Occipital lobe (tissue), 2 donors: ENCODE data around the gene RBM6. TPM values are rescaled to one million over a fixed set of nuclear protein-coding genes. Genes with fewer than 3 reads are reported as not detected.
"Not testable (repeated sequence)": the region's sequence is repeated elsewhere in the genome, so short reads cannot be mapped to it uniquely, and the experiment has no call there.

ENCODE experiments used
- DNase-seq: peaks from one replicate; lab custom pipeline; 2025; lab: John Stamatoyannopoulos, UW
- total RNA-seq: library from RNA; depleted of rRNA; stranded (reverse); fragments of >200 nt; gene quantifications from one replicate; pipeline ENCODE4 v1.2.3, GENCODE V29; 2014

RBM6 gene
- total RNA-seq, 1 donor from 2014 or later: 83.3 TPM

- not testable (repeated sequence) for DNase-seq
Observed at GRCh38 chr3:49917806-49918590, 22.0 kb upstream of the RBM6 start.

- DNase-seq: no peak
Observed at GRCh38 chr3:49924683-49925082, 15.3 kb upstream of the RBM6 start.

- DNase-seq: no peak
Observed at GRCh38 chr3:49925485-49925884, 14.5 kb upstream of the RBM6 start.

- no peak for DNase-seq
Observed at GRCh38 chr3:49926117-49926728, 13.7 kb upstream of the RBM6 start.

GRCh38 chr3:49927798-49928197, 12.2 kb upstream of the RBM6 start:
- no peak for DNase-seq

DNA sequence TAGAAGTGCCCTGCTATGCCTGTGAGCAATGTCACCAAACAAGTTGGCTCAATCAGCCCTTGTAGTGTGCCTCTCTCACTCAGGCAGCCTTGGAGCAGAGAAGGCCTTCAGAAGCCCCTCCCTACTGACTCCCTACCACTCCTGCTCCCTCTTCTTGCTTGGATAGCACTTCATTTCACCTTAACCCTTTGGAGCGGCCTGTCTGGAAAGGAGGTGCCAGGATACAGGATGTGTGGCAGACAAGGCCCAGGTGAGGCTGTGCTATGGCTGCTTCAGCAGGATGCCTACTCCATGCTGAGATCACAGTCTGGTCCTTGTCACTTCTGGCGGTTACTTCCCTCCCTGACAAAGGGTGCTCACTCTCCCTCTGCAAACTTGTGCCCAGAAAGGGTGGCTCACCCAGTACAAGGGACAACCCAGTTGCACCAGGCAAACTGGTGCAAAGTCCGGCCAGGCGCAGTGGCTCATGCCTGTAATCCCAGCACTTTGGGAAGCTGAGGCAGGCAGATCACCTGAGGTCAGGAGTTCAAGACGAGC, 11.4 kb upstream of the RBM6 start:
- DNase-seq: no peak

GRCh38 chr3:49929291-49930167, 10.4 kb upstream of the RBM6 start, which contains the start of gene MON1A:
Gene MON1A, minus strand, starts transcription at chr3:49929811. Its CDS starts 16,465 bp downstream, at chr3:49913346.
- peak; percentile 90 for DNase-seq

DNA sequence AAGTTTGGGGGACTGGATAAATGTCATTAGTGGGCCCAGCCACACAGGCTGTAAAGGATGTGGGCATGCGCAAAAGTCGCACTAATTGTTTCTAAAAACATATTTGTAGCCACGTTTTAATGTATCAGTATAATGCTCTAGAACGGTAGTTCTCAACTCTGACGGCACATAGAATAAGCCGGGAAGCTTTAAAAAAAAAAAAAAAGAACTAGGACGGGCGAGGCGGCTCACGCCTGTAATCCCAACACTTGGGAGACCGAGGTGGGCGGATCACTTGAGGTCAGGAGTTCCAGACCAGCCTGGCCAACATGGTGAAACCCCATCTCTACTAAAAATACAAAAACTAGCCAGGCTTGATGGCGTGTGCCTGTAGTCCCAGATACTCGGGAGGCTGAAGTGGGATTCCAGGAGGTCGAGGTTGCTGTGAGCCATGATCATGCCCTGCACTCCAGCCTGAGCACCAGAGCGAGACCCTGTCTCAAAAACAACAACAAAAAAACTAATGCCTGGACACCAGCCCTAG, 9.7 kb upstream of the RBM6 start:
- no peak for DNase-seq

GRCh38 chr3:49930922-49931321, 9.0 kb upstream of the RBM6 start:
- DNase-seq: no peak

DNA sequence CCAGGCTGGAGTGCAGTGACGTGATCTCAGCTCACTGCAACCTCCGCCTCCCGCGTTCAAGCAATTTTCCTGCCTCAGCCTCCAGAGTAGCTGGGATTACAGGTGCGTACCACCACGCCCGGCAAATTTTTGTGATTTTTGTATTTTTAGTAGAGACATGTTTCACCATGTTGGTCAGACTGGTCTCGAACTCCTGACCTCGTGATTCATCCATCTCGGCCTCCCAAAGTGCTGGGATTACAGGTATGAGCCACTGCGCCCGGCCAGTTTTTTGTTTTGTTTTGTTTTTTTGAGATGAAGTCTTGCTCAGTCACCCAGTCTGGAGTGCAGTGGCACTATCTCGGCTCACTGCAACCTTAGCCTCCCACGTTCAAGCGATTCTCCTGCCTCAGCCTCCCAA, 7.7 kb upstream of the RBM6 start:
- DNase-seq: not testable (repeated sequence)

DNA sequence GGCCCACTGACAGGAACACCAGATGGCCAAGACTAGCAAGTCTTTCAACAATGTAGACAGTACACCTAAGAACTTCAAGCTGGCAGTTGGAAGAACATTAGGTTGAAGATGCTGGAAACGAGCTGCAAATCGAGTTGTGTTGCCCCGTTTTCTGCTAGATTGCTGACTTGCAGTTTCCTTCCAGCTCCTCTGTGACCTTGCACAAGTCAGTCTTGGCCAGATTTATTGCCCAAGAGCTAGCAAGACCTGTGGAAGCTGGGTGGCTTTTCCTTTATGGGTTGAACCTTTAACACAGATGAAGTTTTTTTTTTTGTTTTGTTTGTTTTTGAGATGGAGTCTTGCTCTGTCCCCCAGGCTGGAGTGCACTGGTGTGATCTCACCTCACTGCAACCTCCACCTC, 2.9 kb upstream of the RBM6 start:
- no peak for DNase-seq

DNA sequence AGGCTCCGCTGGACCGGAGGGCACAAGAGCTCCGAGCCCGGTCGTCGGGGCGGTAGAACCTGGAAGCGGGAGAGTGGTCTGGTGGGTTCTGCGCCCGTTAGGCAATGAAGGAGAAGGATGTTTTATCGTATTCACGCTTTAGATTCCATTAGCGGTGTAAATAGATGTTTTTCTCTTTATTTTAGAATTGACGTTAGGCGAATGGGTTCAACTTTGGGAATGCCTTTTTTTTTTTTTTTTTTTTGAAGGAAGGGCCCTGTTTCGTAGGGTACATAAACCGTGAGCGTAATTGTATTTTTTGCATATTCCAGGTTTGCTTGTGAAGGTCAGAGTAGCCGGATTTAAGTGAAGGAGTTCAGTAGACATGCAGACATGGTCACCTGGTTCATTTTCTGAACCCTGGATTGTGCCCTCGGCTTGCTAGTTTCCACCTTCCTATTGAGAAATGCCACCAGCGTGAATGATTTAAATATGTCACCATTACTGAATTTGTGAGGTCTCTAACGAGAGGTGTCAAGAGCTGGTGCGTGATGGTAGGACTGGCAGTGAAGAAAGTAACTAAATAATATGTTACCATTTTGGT, 808 bp downstream of the RBM6 start:
- no peak for DNase-seq

- no peak for DNase-seq
Observed at GRCh38 chr3:49942651-49943050, 2.7 kb downstream of the RBM6 start.

- no peak for DNase-seq
Observed at GRCh38 chr3:49952924-49953323, 13.0 kb downstream of the RBM6 start.

DNA sequence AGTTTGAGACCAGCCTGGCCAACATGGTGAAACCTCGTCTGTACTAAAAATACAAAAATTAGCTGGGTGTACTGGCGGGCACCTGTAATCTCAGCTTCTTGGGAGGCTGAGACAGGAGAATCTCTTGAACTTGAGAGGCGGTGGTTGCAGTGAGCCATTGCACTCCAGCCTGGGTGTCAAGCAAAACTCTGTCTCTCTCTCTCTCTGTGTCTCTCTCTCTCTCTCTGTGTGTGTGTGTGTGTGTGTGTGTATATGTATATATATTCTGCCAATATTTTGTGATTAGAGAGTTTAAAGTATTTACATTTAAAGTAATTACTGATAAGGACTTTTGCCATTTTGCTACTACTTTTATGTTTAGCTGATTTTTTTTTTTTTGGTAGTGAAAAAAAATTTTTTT, 15.7 kb downstream of the RBM6 start:
- no peak for DNase-seq

- DNase-seq: no peak
Observed at GRCh38 chr3:49966233-49966942, 26.4 kb downstream of the RBM6 start.

GRCh38 chr3:49967291-49967690, 27.3 kb downstream of the RBM6 start:
- DNase-seq: no peak

GRCh38 chr3:49968346-49968745, 28.4 kb downstream of the RBM6 start:
- DNase-seq: no peak

- DNase-seq: no peak
Observed at GRCh38 chr3:49972656-49973055, 32.7 kb downstream of the RBM6 start.

GRCh38 chr3:49976942-49977341, 37.0 kb downstream of the RBM6 start:
- DNase-seq: no peak

DNA sequence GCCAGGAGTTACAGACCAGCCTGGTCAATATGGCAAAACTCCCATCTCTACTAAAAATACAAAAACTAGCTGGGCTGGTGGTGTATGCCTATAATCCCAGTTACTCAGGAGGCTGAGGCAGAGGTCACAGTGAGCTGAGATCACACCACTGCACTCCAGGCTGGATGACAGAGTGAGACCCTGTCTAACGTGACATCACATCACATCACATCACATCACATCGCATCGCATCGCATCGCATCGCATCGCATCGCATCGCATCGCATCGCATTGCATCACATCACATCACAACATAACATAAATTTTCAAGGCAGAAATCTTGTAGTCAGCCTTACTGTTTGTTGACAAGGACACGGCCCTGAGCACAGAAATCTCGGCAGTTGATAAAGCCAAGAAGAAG, 44.4 kb downstream of the RBM6 start:
- DNase-seq: no peak
